ENCODE data around the gene TOR1AIP1. TPM values are rescaled to one million over a fixed set of nuclear protein-coding genes. Genes with fewer than 3 reads are reported as not detected.

Gene TOR1AIP1
- total RNA-seq, 3 donors from 2014 or later (not counting 1 experiment from before 2014, with no cell fraction given) = 55.6 to 63.9 (median 59.5) TPM

- ATAC-seq = peak in 2 of 3 donors; percentile 34 to 64
- H3K27me3 ChIP-seq (ENCODE audit: control insufficient read depth, insufficient read depth, low read length) = no peaks in the 10 kb centered on the region
- no peak overlapping the region for H3K27ac ChIP-seq (ENCODE audit: low read length)
- no peaks in the 10 kb centered on the region for H3K36me3 ChIP-seq (ENCODE audit: control insufficient read depth, insufficient read depth, low read length)
- H3K4me1 ChIP-seq (ENCODE audit: control insufficient read depth, insufficient read depth, low read length) = peaks cover 7% of the 10 kb centered on the region
- no peak overlapping the region for H3K4me3 ChIP-seq (ENCODE audit: low read length)
- peaks cover 51 to 58% of the 10 kb centered on the region in 2 donors for H3K4me1 Mint-ChIP-seq
- TF ChIP-seq CTCF (IDR thresholded peaks at IDR 0.05) = no peak
- no peaks in the 10 kb centered on the region for H3K36me3 Mint-ChIP-seq
- H3K27ac Mint-ChIP-seq = peak overlapping the region; percentile 62 to 70
- no peaks in the 10 kb centered on the region for H3K9me3 Mint-ChIP-seq
- peak overlapping the region; percentile 1 for H3K4me3 Mint-ChIP-seq
- no peaks in the 10 kb centered on the region for H3K27me3 Mint-ChIP-seq (ENCODE audit: low read depth in 2 of 2)
- no peaks in the 10 kb centered on the region for H3K9me3 ChIP-seq (ENCODE audit: control insufficient read depth, insufficient read depth, low read length)
- intact Hi-C loops (cut with micrococcal nuclease) = no loop called here
- DNase-seq = no peak
- WGBS (ENCODE audit: insufficient coverage) = 57% methylated on average over 8 of the region's 8 CpGs
Measured at GRCh38 chr1:179968994-179969919, 87.2 kb downstream of the TOR1AIP1 start.

Other genes starting within 250 kb of the TOR1AIP1 start
- not detected for gene FAM163A, start 139.0 kb upstream of the TOR1AIP1 start, total RNA-seq
- 10 to 100 TPM; 68.6 to 74.2 (median 71.7) TPM for gene TOR1AIP2, start 4.5 kb upstream of the TOR1AIP1 start, total RNA-seq
- gene CEP350, start 72.5 kb downstream of the TOR1AIP1 start, total RNA-seq = 10 to 100 TPM; 66.9 to 83.7 (median 75.3) TPM